ENCODE data around the gene TGFB1. TPM values are rescaled to one million over a fixed set of nuclear protein-coding genes. Genes with fewer than 3 reads are reported as not detected.
A peak's percentile ranks its signal among the peaks of the same experiment; 100 is the strongest.

TGFB1 gene
- total and polyA plus RNA-seq, 5 donors: 23.9 to 39.3 (median 32.1) TPM

- 85% methylated on average over 20 of the region's 20 CpGs for WGBS
- Histone ChIP-seq H3K27me3 (ENCODE audit: control insufficient read depth, insufficient read depth) (no peaks in the 10 kb centered on the region), H3K4me1 (ENCODE audit: control insufficient read depth, insufficient read depth, low read length) (no peaks in the 10 kb centered on the region), H3K9me3 (ENCODE audit: control insufficient read depth, low read length) (no peaks in the 10 kb centered on the region), H3K27ac (ENCODE audit: low read length) (no peak overlapping the region), H3K4me3 (ENCODE audit: low read length) (no peak overlapping the region)
- intact Hi-C loops (cut with DNase I): no loop called here
- DNase-seq (peak in 2 of 3 donors; percentile 44 to 57), ATAC-seq (peak; percentile 34 to 42)
These were observed 11.8 kb downstream of the TGFB1 start for GRCh38 chr19:41341669-41342490.

GRCh38 chr19:41339936-41340335, 13.8 kb downstream of the TGFB1 start:
- no peak overlapping the region for H3K27ac ChIP-seq (ENCODE audit: low read length)
- intact Hi-C loops (cut with DNase I): no loop called here
- no peak for ATAC-seq
- DNase-seq: no peak
- H3K27me3 ChIP-seq (ENCODE audit: control insufficient read depth, insufficient read depth): no peaks in the 10 kb centered on the region
- no peaks in the 10 kb centered on the region for H3K4me1 ChIP-seq (ENCODE audit: control insufficient read depth, insufficient read depth, low read length)
- H3K4me3 ChIP-seq (ENCODE audit: low read length): no peak overlapping the region
- H3K9me3 ChIP-seq (ENCODE audit: control insufficient read depth, low read length): no peaks in the 10 kb centered on the region
- 93% methylated on average over 5 of the region's 5 CpGs for WGBS

- Histone ChIP-seq H3K27ac (ENCODE audit: low read length) (no peak overlapping the region), H3K4me1 (ENCODE audit: control insufficient read depth, insufficient read depth, low read length) (no peaks in the 10 kb centered on the region)
- intact Hi-C loops (cut with DNase I): no loop called here
These were observed 18.3 kb downstream of the TGFB1 start for GRCh38 chr19:41335467-41335866.

GRCh38 chr19:41334793-41335192, 18.9 kb downstream of the TGFB1 start:
- intact Hi-C loops (cut with DNase I): no loop called here
- DNase-seq (no peak), ATAC-seq (peak in 1 of 2 donors; percentile 54)
- Histone ChIP-seq H3K27me3 (ENCODE audit: control insufficient read depth, insufficient read depth) (no peaks in the 10 kb centered on the region), H3K4me1 (ENCODE audit: control insufficient read depth, insufficient read depth, low read length) (no peaks in the 10 kb centered on the region), H3K27ac (ENCODE audit: low read length) (peak overlapping the region; percentile 13), H3K4me3 (ENCODE audit: low read length) (no peak overlapping the region), H3K9me3 (ENCODE audit: control insufficient read depth, low read length) (no peaks in the 10 kb centered on the region)
- WGBS: 61% methylated on average over 5 of the region's 5 CpGs

More at GRCh38 chr19:41335467-41335866, 18.3 kb downstream of the TGFB1 start:
- DNase-seq (no peak), ATAC-seq (no peak)
- WGBS: 94% methylated on average over 10 of the region's 10 CpGs
- Histone ChIP-seq H3K4me3 (ENCODE audit: low read length) (no peak overlapping the region), H3K9me3 (ENCODE audit: control insufficient read depth, low read length) (no peaks in the 10 kb centered on the region), H3K27me3 (ENCODE audit: control insufficient read depth, insufficient read depth) (no peaks in the 10 kb centered on the region)

- H3K27ac ChIP-seq (ENCODE audit: low read length): no peak overlapping the region
- H3K4me3 ChIP-seq (ENCODE audit: low read length): no peak overlapping the region
- intact Hi-C loops (cut with DNase I): no loop called here
- DNase-seq (no peak), ATAC-seq (no peak)
- H3K9me3 ChIP-seq (ENCODE audit: control insufficient read depth, low read length): no peaks in the 10 kb centered on the region
- no peaks in the 10 kb centered on the region for H3K4me1 ChIP-seq (ENCODE audit: control insufficient read depth, insufficient read depth, low read length)
- H3K27me3 ChIP-seq (ENCODE audit: control insufficient read depth, insufficient read depth): no peaks in the 10 kb centered on the region
- 91% methylated on average over 5 of the region's 5 CpGs for WGBS
These were observed 21.3 kb downstream of the TGFB1 start for GRCh38 chr19:41332468-41332867.

GRCh38 chr19:41332000-41332399, 21.7 kb downstream of the TGFB1 start:
- H3K27me3 ChIP-seq (ENCODE audit: control insufficient read depth, insufficient read depth): no peaks in the 10 kb centered on the region
- no peak overlapping the region for H3K27ac ChIP-seq (ENCODE audit: low read length)
- peak in 1 of 3 donors; percentile 41 for DNase-seq
- no peaks in the 10 kb centered on the region for H3K9me3 ChIP-seq (ENCODE audit: control insufficient read depth, low read length)
- ATAC-seq: no peak
- no peaks in the 10 kb centered on the region for H3K4me1 ChIP-seq (ENCODE audit: control insufficient read depth, insufficient read depth, low read length)
- no peak overlapping the region for H3K4me3 ChIP-seq (ENCODE audit: low read length)
- 92% methylated on average over 16 of the region's 16 CpGs for WGBS
- intact Hi-C loops (cut with DNase I): no loop called here

GRCh38 chr19:41330946-41331678, 22.6 kb downstream of the TGFB1 start:
- peaks cover 4% of the 10 kb centered on the region for H3K4me1 ChIP-seq (ENCODE audit: control insufficient read depth, insufficient read depth, low read length)
- intact Hi-C loops (cut with DNase I): no loop called here
- 75% methylated on average over 47 of the region's 47 CpGs for WGBS

GRCh38 chr19:41330481-41330880, 23.2 kb downstream of the TGFB1 start:
- ATAC-seq (no peak), DNase-seq (no peak)
- intact Hi-C loops (cut with DNase I): no loop called here
- Histone ChIP-seq H3K9me3 (ENCODE audit: control insufficient read depth, low read length) (no peaks in the 10 kb centered on the region), H3K4me1 (ENCODE audit: control insufficient read depth, insufficient read depth, low read length) (peaks cover 5% of the 10 kb centered on the region), H3K4me3 (ENCODE audit: low read length) (no peak overlapping the region), H3K27me3 (ENCODE audit: control insufficient read depth, insufficient read depth) (no peaks in the 10 kb centered on the region), H3K27ac (ENCODE audit: low read length) (no peak overlapping the region)
- WGBS: 86% methylated on average over 4 of the region's 4 CpGs

More at GRCh38 chr19:41330946-41331678, 22.6 kb downstream of the TGFB1 start:
- Histone ChIP-seq H3K9me3 (ENCODE audit: control insufficient read depth, low read length) (no peaks in the 10 kb centered on the region), H3K27me3 (ENCODE audit: control insufficient read depth, insufficient read depth) (no peaks in the 10 kb centered on the region), H3K4me3 (ENCODE audit: low read length) (no peak overlapping the region), H3K27ac (ENCODE audit: low read length) (no peak overlapping the region)
- ATAC-seq (no peak), DNase-seq (peak in 2 of 3 donors; percentile 45 to 58)

- DNase-seq (peak in 2 of 3 donors; percentile 63 to 67), ATAC-seq (no peak)
- Histone ChIP-seq H3K27me3 (ENCODE audit: control insufficient read depth, insufficient read depth) (no peaks in the 10 kb centered on the region), H3K27ac (ENCODE audit: low read length) (peak overlapping the region; percentile 16), H3K4me1 (ENCODE audit: control insufficient read depth, insufficient read depth, low read length) (peaks cover 10% of the 10 kb centered on the region), H3K9me3 (ENCODE audit: control insufficient read depth, low read length) (no peaks in the 10 kb centered on the region), H3K4me3 (ENCODE audit: low read length) (no peak overlapping the region)
- WGBS: 52% methylated on average over 1 of the region's 1 CpG
- intact Hi-C loops (cut with DNase I): no loop called here
These were observed 24.9 kb downstream of the TGFB1 start for GRCh38 chr19:41328842-41329225.

GRCh38 chr19:41328157-41328841, 25.4 kb downstream of the TGFB1 start:
- Histone ChIP-seq H3K27me3 (ENCODE audit: control insufficient read depth, insufficient read depth) (no peaks in the 10 kb centered on the region), H3K27ac (ENCODE audit: low read length) (peak overlapping the region; percentile 16), H3K9me3 (ENCODE audit: control insufficient read depth, low read length) (no peaks in the 10 kb centered on the region), H3K4me1 (ENCODE audit: control insufficient read depth, insufficient read depth, low read length) (peaks cover 10% of the 10 kb centered on the region), H3K4me3 (ENCODE audit: low read length) (no peak overlapping the region)
- ATAC-seq (peak in 1 of 2 donors; percentile 1), DNase-seq (peak in 2 of 3 donors; percentile 67 to 68)
- intact Hi-C loops (cut with DNase I): no loop called here
- WGBS: 46% methylated on average over 22 of the region's 22 CpGs
